H9 (cell line): ENCODE measurements around the gene TMC1. TPM values are rescaled to one million over a fixed set of nuclear protein-coding genes. Genes with fewer than 3 reads are reported as not detected.

Experiments
- DNase-seq: peaks from one replicate; pipeline ENCODE4 v3.0.0-alpha.2; 2017
- H2AFZ ChIP-seq: one replicate; pipeline ENCODE4 v1.6.1; 2013; ENCODE audit warnings: mild to moderate bottlenecking, low read length, control low read depth, moderate library complexity
- H2AK5ac ChIP-seq: 2 replicates; pipeline ENCODE4 v1.6.1; 2013; ENCODE audit warnings: low read length, control low read depth, mixed read lengths; ENCODE audit not compliant: insufficient read length
- H2BK120ac ChIP-seq: one replicate; pipeline ENCODE4 v1.6.1; 2013; ENCODE audit warnings: low read depth, mild to moderate bottlenecking, low read length, control low read depth, inconsistent platforms; ENCODE audit not compliant: poor library complexity, severe bottlenecking
- H2BK12ac ChIP-seq: 2 replicates; pipeline ENCODE4 v1.6.1; 2013; ENCODE audit warnings: low read length, control low read depth, mixed read lengths, low read depth; ENCODE audit not compliant: insufficient read length
- H2BK15ac ChIP-seq: 2 replicates; pipeline ENCODE4 v1.6.1; 2013; ENCODE audit warnings: low read depth, low read length, control low read depth
- H2BK20ac ChIP-seq: one replicate; pipeline ENCODE4 v1.6.1; 2013; ENCODE audit warnings: low read depth, mild to moderate bottlenecking, low read length, control low read depth, inconsistent platforms; ENCODE audit not compliant: poor library complexity, severe bottlenecking
- H2BK5ac ChIP-seq: 2 replicates; pipeline ENCODE4 v1.6.1; 2013; ENCODE audit warnings: low read length, control low read depth, mixed read lengths; ENCODE audit not compliant: insufficient read length
- H3K14ac ChIP-seq: 2 replicates; pipeline ENCODE4 v1.6.1; 2013; ENCODE audit warnings: low read length, control low read depth; ENCODE audit not compliant: insufficient read depth
- H3K18ac ChIP-seq: 2 replicates; pipeline ENCODE4 v1.6.1; 2013; ENCODE audit warnings: low read depth, mild to moderate bottlenecking, mixed read lengths, low read length, control low read depth; ENCODE audit not compliant: insufficient read length
- H3K23ac ChIP-seq: 2 replicates; pipeline ENCODE4 v1.6.1; 2013; ENCODE audit warnings: low read length, control low read depth, mixed read lengths, low read depth; ENCODE audit not compliant: insufficient read length
- H3K23me2 ChIP-seq: 2 replicates; pipeline ENCODE4 v1.6.1; 2013; ENCODE audit warnings: low read depth, mild to moderate bottlenecking, mixed read lengths, low read length, control low read depth; ENCODE audit not compliant: insufficient read length, poor library complexity, severe bottlenecking
- H3K27ac ChIP-seq: 2 replicates; pipeline ENCODE4 v1.5.1; 2013; ENCODE audit warnings: low read length, control low read depth, mixed read lengths, low read depth; ENCODE audit not compliant: insufficient read length
- H3K27me3 ChIP-seq: 2 replicates; pipeline ENCODE4 v1.6.1; 2013; ENCODE audit warnings: low read length, control low read depth, inconsistent platforms; ENCODE audit not compliant: insufficient read depth
- H3K4ac ChIP-seq: 2 replicates; pipeline ENCODE4 v1.6.1; 2013; ENCODE audit warnings: low read depth, mild to moderate bottlenecking, control low read depth, inconsistent platforms, low read length, moderate library complexity
- H3K4me1 ChIP-seq: 2 replicates; pipeline ENCODE4 v1.6.1; 2013; ENCODE audit warnings: low read length, control low read depth, inconsistent platforms; ENCODE audit not compliant: insufficient read depth
- H3K4me2 ChIP-seq: 2 replicates; pipeline ENCODE4 v1.6.1; 2013; ENCODE audit warnings: low read length, control low read depth, mixed read lengths; ENCODE audit not compliant: insufficient read length, insufficient read depth
- H3K56ac ChIP-seq: 2 replicates; pipeline ENCODE4 v1.6.1; 2013; ENCODE audit warnings: low read depth, mild to moderate bottlenecking, mixed read lengths, low read length, control low read depth; ENCODE audit not compliant: insufficient read length
- H3K79me1 ChIP-seq: 2 replicates; pipeline ENCODE4 v1.6.1; 2013; ENCODE audit warnings: low read depth, mild to moderate bottlenecking, moderate library complexity, low read length, control low read depth, inconsistent platforms; ENCODE audit not compliant: insufficient read depth, poor library complexity, severe bottlenecking
- H3K79me2 ChIP-seq: 2 replicates; pipeline ENCODE4 v1.6.1; 2013; ENCODE audit warnings: low read length, control low read depth, inconsistent platforms; ENCODE audit not compliant: insufficient read depth
- H3K9ac ChIP-seq: 2 replicates; pipeline ENCODE4 v1.6.1; 2013; ENCODE audit warnings: low read length, control low read depth, mixed read lengths; ENCODE audit not compliant: insufficient read length; ENCODE audit errors: extremely low read depth
- H3K9me3 ChIP-seq: one replicate; pipeline ENCODE4 v1.6.1; 2013; ENCODE audit warnings: low read depth, low read length, inconsistent platforms; ENCODE audit not compliant: control insufficient read depth
- H3T11ph ChIP-seq: one replicate; pipeline ENCODE4 v1.6.1; 2013; ENCODE audit warnings: mild to moderate bottlenecking, low read length, control low read depth, inconsistent platforms
- H4K20me1 ChIP-seq: one replicate; pipeline ENCODE4 v1.6.1; 2013; ENCODE audit not compliant: control insufficient read depth, insufficient read length, insufficient read depth
- H4K5ac ChIP-seq: 2 replicates; pipeline ENCODE4 v1.6.1; 2013; ENCODE audit warnings: low read depth, mild to moderate bottlenecking, mixed read lengths, low read length, control low read depth; ENCODE audit not compliant: insufficient read length
- H4K8ac ChIP-seq: replicated peaks from 2 replicates; pipeline ENCODE4 v1.6.1; 2013; ENCODE audit warnings: low read length, control low read depth, mixed read lengths, low read depth; ENCODE audit not compliant: insufficient read length
- H4K91ac ChIP-seq: 2 replicates; pipeline ENCODE4 v1.6.1; 2013; ENCODE audit warnings: low read depth, mild to moderate bottlenecking, moderate library complexity, mixed read lengths, low read length, control low read depth; ENCODE audit not compliant: insufficient read length
- H3K27ac Mint-ChIP-seq, 3 experiments: 2 replicates in 2 of 3; 3 replicates in 1 of 3; pipeline ENCODE4 v1.8.0; 2020 to 2021; ENCODE audit warnings: mixed read lengths in 3 of 3, mild to moderate bottlenecking in 1 of 3, moderate library complexity in 1 of 3
- H3K27me3 Mint-ChIP-seq: 2 replicates; pipeline ENCODE4 v1.8.0; 2021; ENCODE audit warnings: low read depth, mild to moderate bottlenecking, moderate library complexity, mixed read lengths
- H3K36me3 Mint-ChIP-seq, 3 experiments: 2 replicates in 2 of 3; 3 replicates in 1 of 3; pipeline ENCODE4 v1.8.0; 2020 to 2021; ENCODE audit warnings: low read depth in 3 of 3, mixed read lengths in 3 of 3; ENCODE audit not compliant: insufficient read depth in 1 of 3
- H3K4me1 Mint-ChIP-seq, 2 experiments: 2 replicates each; pipeline ENCODE4 v1.8.0; 2020; ENCODE audit warnings: mixed read lengths in 2 of 2
- H3K4me3 Mint-ChIP-seq, 2 experiments: 2 replicates in 1 of 2; 3 replicates in 1 of 2; pipeline ENCODE4 v1.8.0; 2020 to 2021; ENCODE audit warnings: mild to moderate bottlenecking in 2 of 2, mixed read lengths in 2 of 2, moderate library complexity in 1 of 2
- H3K9me3 Mint-ChIP-seq, 2 experiments: 2 replicates in 1 of 2; 3 replicates in 1 of 2; pipeline ENCODE4 v1.8.0; 2020; ENCODE audit warnings: mild to moderate bottlenecking in 2 of 2, mixed read lengths in 2 of 2, moderate library complexity in 1 of 2
- CTCF ChIP-seq: fragments of 200-600 bp; sonication (generic); conservative IDR thresholded peaks from 3 replicates; pipeline ENCODE4 v1.8.0; 2021; ENCODE audit warnings: antibody characterized with exemption, mild to moderate bottlenecking
- WGBS: extraction: QIAGEN DNeasy Blood & Tissue Kit; methylation state at CpG from one replicate; pipeline ENCODE4 v1.1.7; 2013; ENCODE audit warnings: missing lambda C conversion rate, low lambda C conversion rate, mixed read lengths; ENCODE audit not compliant: insufficient read length; ENCODE audit errors: extremely low coverage; 5-methylcytosine and 5-hydroxymethylcytosine counted together
- total RNA-seq: library from RNA; stranded (reverse); gene quantifications from 2 replicates; pipeline ENCODE4 v1.2.1, GENCODE V29; 2021

TMC1 gene
- total RNA-seq, 1 experiment from 2014 or later: 2.4 TPM

GRCh38 chr9:72816666-72817065 is 295.3 kb downstream of the TMC1 start:
- Histone ChIP-seq H3K23me2 (no peaks in the 10 kb centered on the region), H3K9ac (no peak overlapping the region), H3K23ac (no peak overlapping the region), H2BK15ac (no peak overlapping the region), H3K79me1 (no peaks in the 10 kb centered on the region), H4K91ac (no peak overlapping the region), H2BK20ac (no peak overlapping the region), H2AFZ (no peak overlapping the region), H3K4me1 (no peaks in the 10 kb centered on the region), H3K27ac (no peak overlapping the region), H3K79me2 (no peaks in the 10 kb centered on the region), H3K18ac (no peak overlapping the region), H3K56ac (no peak overlapping the region), H3T11ph (no peak overlapping the region), H3K4me2 (no peak overlapping the region), H3K4ac (no peak overlapping the region), H3K9me3 (no peaks in the 10 kb centered on the region), H4K8ac (no peak overlapping the region), H4K5ac (no peak overlapping the region), H4K20me1 (no peaks in the 10 kb centered on the region), H2BK5ac (no peak overlapping the region), H3K14ac (no peak overlapping the region), H2BK120ac (no peak overlapping the region), H3K27me3 (no peaks in the 10 kb centered on the region), H2BK12ac (no peak overlapping the region), H2AK5ac (no peak overlapping the region)
- no peaks in the 10 kb centered on the region for H3K27me3 Mint-ChIP-seq
- no CpG with 5 or more reads among the region's 8 CpGs for WGBS
- H3K4me3 Mint-ChIP-seq: no peak overlapping the region
- no peak for TF ChIP-seq CTCF
- no peak for DNase-seq
- H3K36me3 Mint-ChIP-seq: no peaks in the 10 kb centered on the region
- H3K4me1 Mint-ChIP-seq: no peaks in the 10 kb centered on the region
- no peak overlapping the region for H3K27ac Mint-ChIP-seq
- H3K9me3 Mint-ChIP-seq: no peaks in the 10 kb centered on the region
